ENCODE measurements around the gene BYSL. TPM values are rescaled to one million over a fixed set of nuclear protein-coding genes. Genes with fewer than 3 reads are reported as not detected.

The BYSL gene
- total RNA-seq, 4 donors from 2014 or later, result 2.8 to 6.1 (median 4.2) TPM

DNA sequence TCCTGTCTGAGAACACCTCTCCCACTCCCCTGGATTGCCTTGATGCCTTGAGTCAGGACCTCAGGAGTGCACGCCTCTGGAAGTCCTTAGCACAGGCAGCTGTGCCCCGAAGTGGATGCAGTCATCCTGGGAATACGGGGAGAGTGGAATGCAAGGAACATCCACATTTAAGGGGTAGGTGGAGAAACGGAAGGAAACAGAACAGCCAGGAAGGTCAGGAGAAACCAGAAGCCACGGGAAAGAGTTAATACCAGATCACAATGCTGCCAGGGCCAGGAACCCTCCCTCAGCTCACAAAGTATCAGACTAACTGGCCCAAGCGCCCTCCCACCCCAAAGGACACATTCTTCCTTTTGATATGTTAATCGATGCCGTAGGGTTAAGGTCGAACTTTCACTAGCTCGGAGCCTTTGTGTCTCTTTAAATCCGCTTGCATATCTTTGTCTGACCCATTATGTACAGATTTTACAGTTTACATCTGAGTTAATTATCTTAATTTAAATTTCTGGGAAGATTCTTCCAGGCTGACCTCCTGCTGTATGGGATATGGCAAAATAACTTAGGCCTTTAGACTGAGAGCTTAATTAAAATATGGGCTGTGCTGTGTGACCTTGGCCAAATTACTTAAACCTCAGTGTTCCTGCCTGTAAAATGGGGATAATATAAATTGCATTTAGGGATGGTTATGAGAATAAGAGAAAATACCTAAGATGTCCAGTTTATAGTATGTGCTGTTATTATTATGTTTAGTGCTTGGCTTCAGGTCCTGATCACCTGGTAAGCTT is 44.3 kb downstream of the BYSL start:
- no peak overlapping the region for H3K4me3 ChIP-seq (replicated peaks in 1 of 3)
- no peaks in the 10 kb centered on the region for H3K9me3 ChIP-seq
- no peak for DNase-seq
- H3K27ac ChIP-seq, result no peak overlapping the region
- H3K27me3 ChIP-seq, result no peaks in the 10 kb centered on the region
- 73 to 74% methylated on average over 11 of the region's 11 CpGs for WGBS, 2 donors
- TF ChIP-seq, protein P1, sequence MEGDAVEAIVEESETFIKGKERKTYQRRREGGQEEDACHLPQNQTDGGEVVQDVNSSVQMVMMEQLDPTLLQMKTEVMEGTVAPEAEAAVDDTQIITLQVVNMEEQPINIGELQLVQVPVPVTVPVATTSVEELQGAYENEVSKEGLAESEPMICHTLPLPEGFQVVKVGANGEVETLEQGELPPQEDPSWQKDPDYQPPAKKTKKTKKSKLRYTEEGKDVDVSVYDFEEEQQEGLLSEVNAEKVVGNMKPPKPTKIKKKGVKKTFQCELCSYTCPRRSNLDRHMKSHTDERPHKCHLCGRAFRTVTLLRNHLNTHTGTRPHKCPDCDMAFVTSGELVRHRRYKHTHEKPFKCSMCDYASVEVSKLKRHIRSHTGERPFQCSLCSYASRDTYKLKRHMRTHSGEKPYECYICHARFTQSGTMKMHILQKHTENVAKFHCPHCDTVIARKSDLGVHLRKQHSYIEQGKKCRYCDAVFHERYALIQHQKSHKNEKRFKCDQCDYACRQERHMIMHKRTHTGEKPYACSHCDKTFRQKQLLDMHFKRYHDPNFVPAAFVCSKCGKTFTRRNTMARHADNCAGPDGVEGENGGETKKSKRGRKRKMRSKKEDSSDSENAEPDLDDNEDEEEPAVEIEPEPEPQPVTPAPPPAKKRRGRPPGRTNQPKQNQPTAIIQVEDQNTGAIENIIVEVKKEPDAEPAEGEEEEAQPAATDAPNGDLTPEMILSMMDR (IDR thresholded peaks at IDR 0.05), result no peak
- TF ChIP-seq POLR2A (IDR thresholded peaks at IDR 0.05), result no peak
- H3K4me1 ChIP-seq, result peaks cover 3 to 4% of the 10 kb centered on the region in 2 donors
- H3K36me3 ChIP-seq, result no peaks in the 10 kb centered on the region
- intact Hi-C loops (cut with DNase I), result no loop called here

DNA sequence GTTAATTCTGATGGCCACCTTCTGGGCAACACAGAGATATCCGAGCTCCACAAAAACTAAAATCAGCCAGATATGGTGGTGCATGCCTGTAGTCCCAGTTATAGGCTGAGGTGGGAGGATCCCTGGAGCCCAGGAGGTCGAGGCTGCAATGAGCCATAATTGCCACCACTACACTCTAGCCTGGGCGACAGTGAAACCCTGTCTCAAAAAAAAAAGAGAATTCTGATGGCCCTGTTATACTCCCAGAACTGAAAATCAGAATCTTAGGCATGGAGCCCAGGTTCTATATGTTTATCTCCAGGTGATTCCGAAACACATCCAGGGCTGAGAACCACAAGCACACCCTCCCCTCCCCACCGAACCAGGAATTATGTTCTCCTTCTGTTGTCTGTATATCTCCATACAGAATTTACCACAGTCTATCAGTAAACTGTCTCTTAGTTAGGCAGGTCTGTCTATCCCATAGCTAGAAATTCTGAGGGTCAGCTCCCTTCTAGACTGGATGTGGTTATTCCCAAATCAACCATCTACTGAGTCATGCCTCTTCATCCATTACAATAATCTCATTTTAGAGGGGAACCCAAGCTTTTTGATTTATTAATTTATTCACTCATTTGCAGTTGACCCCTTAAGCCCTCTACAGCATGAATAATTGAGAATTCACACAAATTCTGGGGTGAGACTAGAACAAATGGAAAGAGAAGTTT is 45.1 kb downstream of the BYSL start:
- 76 to 84% methylated on average over 4 to 5 of the region's 5 CpGs for WGBS, 2 donors
- no peaks in the 10 kb centered on the region for H3K36me3 ChIP-seq
- intact Hi-C loops (cut with DNase I), result no loop called here
- no peak overlapping the region for H3K4me3 ChIP-seq (replicated peaks in 1 of 3)
- TF ChIP-seq, protein P1 (IDR thresholded peaks at IDR 0.05), result no peak
- TF ChIP-seq POLR2A (IDR thresholded peaks at IDR 0.05), result no peak
- peaks cover 3 to 5% of the 10 kb centered on the region in 2 donors for H3K4me1 ChIP-seq
- no peaks in the 10 kb centered on the region for H3K9me3 ChIP-seq
- no peak overlapping the region for H3K27ac ChIP-seq
- no peak for DNase-seq
- H3K27me3 ChIP-seq, result no peaks in the 10 kb centered on the region

DNA sequence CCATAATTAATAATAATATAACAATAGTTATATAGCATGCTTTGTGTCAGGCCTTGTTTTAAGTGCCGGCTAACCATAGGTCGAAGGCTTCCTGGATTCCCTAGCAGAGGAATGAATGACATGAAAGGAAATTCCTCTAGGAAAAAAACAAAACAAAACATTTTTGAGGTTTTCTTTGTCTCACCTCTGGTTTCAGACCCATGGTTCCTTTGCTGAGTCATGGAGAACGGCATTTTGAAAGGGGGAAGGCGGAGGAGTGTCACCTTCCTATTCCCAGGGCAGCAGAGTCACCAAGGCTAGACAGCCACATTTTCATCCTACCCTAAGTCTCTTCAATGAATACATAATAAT is 45.6 kb downstream of the BYSL start:
- Histone ChIP-seq H3K9me3 (no peaks in the 10 kb centered on the region), H3K36me3 (no peaks in the 10 kb centered on the region), H3K4me3 (replicated peaks in 1 of 3) (no peak overlapping the region), H3K27me3 (no peaks in the 10 kb centered on the region), H3K27ac (no peak overlapping the region), H3K4me1 (peaks cover 3 to 5% of the 10 kb centered on the region in 2 donors)
- TF ChIP-seq, protein P1 (IDR thresholded peaks at IDR 0.05), result no peak
- no peak for TF ChIP-seq POLR2A (IDR thresholded peaks at IDR 0.05)
- intact Hi-C loops (cut with DNase I), result no loop called here
- 70 to 81% methylated on average over 4 of the region's 4 CpGs for WGBS, 2 donors
- no peak for DNase-seq

DNA sequence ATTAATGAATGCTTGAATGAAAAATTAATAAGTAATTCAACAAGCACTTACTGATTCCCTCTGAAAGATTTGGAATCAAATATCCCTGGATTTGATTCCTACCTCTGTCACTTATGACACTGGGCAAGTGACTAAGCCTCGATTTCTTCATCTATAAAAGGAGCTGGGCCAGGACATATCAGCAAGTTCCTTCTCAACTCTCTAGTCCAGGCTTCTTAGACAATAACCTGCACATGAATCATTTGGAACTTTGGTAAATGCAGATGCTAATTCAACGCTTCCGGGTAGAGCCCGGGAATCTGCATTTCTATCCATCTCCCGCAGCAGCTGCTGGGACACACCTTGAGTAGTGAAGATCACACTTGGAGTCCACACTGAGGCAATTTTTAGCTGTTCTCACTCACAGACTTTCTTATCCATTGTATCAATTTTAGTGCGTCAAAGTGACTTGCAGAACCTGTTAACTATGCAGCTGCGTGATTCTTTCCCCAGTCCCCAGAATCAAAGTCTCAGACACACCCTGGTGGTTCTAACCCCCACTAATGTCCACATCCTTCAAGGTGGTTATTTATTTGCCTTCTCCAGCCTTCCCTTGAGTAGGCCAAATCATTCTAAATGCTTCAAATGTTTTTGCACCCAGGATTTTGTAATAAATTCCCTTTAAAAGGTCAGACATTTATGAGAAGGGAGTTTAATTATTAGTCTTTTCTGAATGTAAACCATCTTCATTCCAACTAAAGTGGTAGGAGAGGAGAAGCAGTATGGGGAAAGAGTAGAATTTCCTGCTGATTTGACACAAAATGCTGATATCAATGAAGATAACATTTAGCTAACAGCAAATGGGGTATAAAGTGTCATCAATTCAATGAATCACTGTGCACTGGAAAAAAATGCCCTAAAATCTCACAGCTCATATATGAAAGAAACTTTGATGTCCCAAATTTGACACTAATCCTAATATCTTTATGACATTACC is 46.3 kb downstream of the BYSL start:
- Histone ChIP-seq H3K27ac (no peak overlapping the region), H3K4me1 (peaks cover 3 to 5% of the 10 kb centered on the region in 2 donors)

More for the DNA sequence above, 46.3 kb downstream of the BYSL start:
- WGBS, 2 donors, result 91 to 92% methylated on average over 7 of the region's 7 CpGs
- intact Hi-C loops (cut with DNase I), result no loop called here
- Histone ChIP-seq H3K27me3 (no peaks in the 10 kb centered on the region), H3K36me3 (no peaks in the 10 kb centered on the region), H3K9me3 (no peaks in the 10 kb centered on the region), H3K4me3 (replicated peaks in 1 of 3) (no peak overlapping the region)
- TF ChIP-seq, protein P1 (IDR thresholded peaks at IDR 0.05), result no peak
- TF ChIP-seq POLR2A (IDR thresholded peaks at IDR 0.05), result no peak
- no peak for DNase-seq

Data from thyroid gland (tissue), 4 donors.